K562 (cell line): Measurements from ENCODE around the gene TMIGD2. TPM values are rescaled to one million over a fixed set of nuclear protein-coding genes. Genes with fewer than 3 reads are reported as not detected.

ENCODE experiments used
- E4F1 ChIP-seq: fragments of 250-450 bp; sonication (Bioruptor Pico); IDR thresholded peaks from 2 replicates; pipeline ENCODE4 v1.5.0; 2021; ENCODE audit warnings: mild to moderate bottlenecking, borderline replicate concordance
- FOXJ3 ChIP-seq: sonication (generic); formaldehyde crosslinking; IDR thresholded peaks from 2 replicates; pipeline ENCODE4 v1.4.0; 2020; ENCODE audit warnings: mild to moderate bottlenecking, missing genetic modification reagents
- GABPB1 ChIP-seq: sonication (generic); formaldehyde crosslinking; IDR thresholded peaks from 2 replicates; pipeline ENCODE4 v1.8.0; 2022; ENCODE audit warnings: mild to moderate bottlenecking, missing genetic modification reagents
- GTF2F1 ChIP-seq: IDR thresholded peaks from 2 replicates; pipeline ENCODE4 v1.6.1; 2011; ENCODE audit warnings: low read depth, low read length, improper control_type of control experiment
- HMGN3 ChIP-seq: IDR thresholded peaks from 2 replicates; pipeline ENCODE4 v1.6.1; 2011; ENCODE audit warnings: borderline replicate concordance, low read depth, mild to moderate bottlenecking, mixed read lengths, low read length; ENCODE audit not compliant: insufficient read length; ENCODE audit errors: extremely low read depth
- HMGXB4 ChIP-seq: sonication (generic); formaldehyde crosslinking; IDR thresholded peaks from 2 replicates; pipeline ENCODE4 v1.8.1; 2023; ENCODE audit warnings: mild to moderate bottlenecking, missing genetic modification reagents
- JUND ChIP-seq, 2 experiments: IDR thresholded peaks; 2 replicates in 1 of 2; 3 replicates in 1 of 2; pipeline ENCODE4 v1.6.1; 2011; ENCODE audit warnings: borderline replicate concordance in 2 of 2, low read depth in 2 of 2, low read length in 2 of 2, improper control_type of control experiment in 1 of 2, missing biosample characterization in 1 of 2, missing genetic modification characterization in 1 of 2, missing genetic modification reagents in 1 of 2
- KDM1A ChIP-seq, 2 experiments: fragments of 450-650 bp; IDR thresholded peaks; 2 replicates each; pipeline ENCODE4 v1.6.1; 2016; ENCODE audit warnings: mild to moderate bottlenecking in 2 of 2
- MTA1 ChIP-seq: fragments of 450-650 bp; IDR thresholded peaks from 2 replicates; pipeline ENCODE4 v1.6.1; 2017; ENCODE audit warnings: borderline replicate concordance
- MYC ChIP-seq, 2 experiments: fragments of 250-450 bp in 1 of 2; sonication (Bioruptor Pico) in 1 of 2; IDR thresholded peaks; 2 replicates each; pipeline versions ENCODE4 v1.5.1 to v1.6.1; 2012 to 2021; ENCODE audit warnings: low read depth in 2 of 2, borderline replicate concordance in 1 of 2, improper control_type of control experiment in 1 of 2, low read length in 1 of 2, mild to moderate bottlenecking in 1 of 2, moderate library complexity in 1 of 2
- POLR3A ChIP-seq: IDR thresholded peaks from 2 replicates; pipeline ENCODE4 v1.6.1; 2011; ENCODE audit warnings: borderline replicate concordance, mild to moderate bottlenecking, moderate library complexity; ENCODE audit not compliant: insufficient read length, insufficient read depth; ENCODE audit errors: extremely low read depth
- RAD21 ChIP-seq, 2 experiments: fragments of 250-450 bp in 1 of 2; fragments of 450-650 bp in 1 of 2; sonication (Bioruptor Pico) in 1 of 2; formaldehyde crosslinking in 1 of 2; IDR thresholded peaks in 1 of 2; conservative IDR thresholded peaks in 1 of 2; 2 replicates each; pipeline versions ENCODE4 v1.4.0 to v1.8.0; 2020 to 2022; ENCODE audit warnings: mild to moderate bottlenecking in 2 of 2, moderate library complexity in 1 of 2
- SNIP1 ChIP-seq: fragments of 450-650 bp; IDR thresholded peaks from 2 replicates; pipeline ENCODE4 v1.7.1; 2017; ENCODE audit warnings: low read depth, mild to moderate bottlenecking
- STAG1 ChIP-seq: sonication (generic); formaldehyde crosslinking; IDR thresholded peaks from 2 replicates; pipeline ENCODE4 v1.5.0; 2020; ENCODE audit warnings: missing genetic modification reagents, borderline replicate concordance
- THRB ChIP-seq: fragments of 450-650 bp; formaldehyde crosslinking; conservative IDR thresholded peaks from 2 replicates; pipeline ENCODE4 v1.4.0; 2022; ENCODE audit warnings: mild to moderate bottlenecking, missing genetic modification characterization
- ZBTB2 ChIP-seq: fragments of 450-650 bp; IDR thresholded peaks from 2 replicates; pipeline ENCODE4 v1.6.1; 2016; ENCODE audit warnings: antibody characterized with exemption
- ZC3H8 ChIP-seq: fragments of 450-650 bp; IDR thresholded peaks from 2 replicates; pipeline ENCODE4 v1.6.1; 2017
- ZSCAN32 ChIP-seq: fragments of 450-650 bp; formaldehyde crosslinking; IDR thresholded peaks from 2 replicates; pipeline ENCODE4 v1.4.0; 2020; ENCODE audit warnings: mild to moderate bottlenecking, moderate library complexity
- polyA plus RNA-seq, 8 experiments: library from polyadenylated mRNA; depleted of rRNA in 4 of 8; stranded (reverse) in 5 of 8; unstranded in 3 of 8; fragments of >200 nt; fragmentation: Nextera tagmentation in 2 of 8; fragmentation: Illumina TruSeq in 1 of 8; extraction: Ambion mirVana in 2 of 8; extraction: Trizol in 1 of 8; gene quantifications; 2 replicates each; pipeline versions ENCODE4 v1.2.1 to v1.2.3, GENCODE V29; 2011 to 2014; ENCODE audit warnings: inconsistent platforms in 1 of 8, missing spikeins in 1 of 8
- total RNA-seq, 7 experiments: library from RNA; depleted of rRNA in 6 of 7; stranded (reverse); fragments of >200 nt in 6 of 7; fragmentation: Illumina TruSeq in 2 of 7; extraction: Trizol in 2 of 7; gene quantifications; 2 replicates each; pipeline versions ENCODE4 v1.2.1 to v1.2.3, GENCODE V29; 2011 to 2021; ENCODE audit warnings: low replicate concordance in 1 of 7

Gene TMIGD2
- total and polyA plus RNA-seq, 9 of the 15 experiments (the other 6 are each of a cell fraction or from before 2014, with no cell fraction given): not detected

GRCh38 chr19:4267101-4267900 is 34.9 kb downstream of the TMIGD2 start (continued):
- TF ChIP-seq E4F1 (no peak), KDM1A (IDR thresholded peaks at IDR 0.05) (0 out of 4 replicates have a peak, but pooled peaks have one; percentile 9 to 64), ZC3H8 (no peak), HMGN3 (peak; percentile 50), JUND (IDR thresholded peaks at IDR 0.05; ENCODE audit: borderline replicate concordance, low read depth, low read length) (0 out of 2 replicates have a peak, but pooled peaks have one; percentile 37), JUND (tag; IDR thresholded peaks at IDR 0.05; ENCODE audit: borderline replicate concordance, low read depth, low read length) (no peak), ZBTB2 (0 out of 2 replicates have a peak, but pooled peaks have one; percentile 22), SNIP1 (no peak), RAD21 (CRISPR knock-in tag; conservative IDR thresholded peaks at IDR 0.05 in 1 of 2, IDR thresholded peaks at IDR 0.05 in 1 of 2) (peak; percentile 68 to 88), GTF2F1 (no peak), ZSCAN32 (no peak), GABPB1 (peak; percentile 11; the same call in 1 of the 2 replicates), POLR3A (no peak), HMGXB4 (no peak), THRB (peak; percentile 75; the same call in 1 of the 2 replicates), STAG1 (CRISPR knock-in tag) (peak; percentile 64; the same call in 1 of the 2 replicates), MYC (IDR thresholded peaks at IDR 0.05; ENCODE audit: low read depth, low read length) (no peak), MYC (CRISPR knock-in tag; IDR thresholded peaks at IDR 0.05; ENCODE audit: borderline replicate concordance, low read depth) (peak; percentile 50; the same call in 1 of the 2 replicates), FOXJ3 (CRISPR knock-in tag) (no peak), MTA1 (peak; percentile 54; the same call in 1 of the 2 replicates)
